HG03460 (cell line): ENCODE results near the gene ARHGEF6.
"Not testable (repeated sequence)": the region's sequence is repeated elsewhere in the genome, so short reads cannot be mapped to it uniquely, and the experiment has no call there.

Experiments used
- ATAC-seq: cut with Tn5 transposase; IDR thresholded peaks from one replicate; pipeline ENCODE4 v1.9.1; 2021; ENCODE audit not compliant: unreplicated experiment

The ARHGEF6 gene

DNA sequence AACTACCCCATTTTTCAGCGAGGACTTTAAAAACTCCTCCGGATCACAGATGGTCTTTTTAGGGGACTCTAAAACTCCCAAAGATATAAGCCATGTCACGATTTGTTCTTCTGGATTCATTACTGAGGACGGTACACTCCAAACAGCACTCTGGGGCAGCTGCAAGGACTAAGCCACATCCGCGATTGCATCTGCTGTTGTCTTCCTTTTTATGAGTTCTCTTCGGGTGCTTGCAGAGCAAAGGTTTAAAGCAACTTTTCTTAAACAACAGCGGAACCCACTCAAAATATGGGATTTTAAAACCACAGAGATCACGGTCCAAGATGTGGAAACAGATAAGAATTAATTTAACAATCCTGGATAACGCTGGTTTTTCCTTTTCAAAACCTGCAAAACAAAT, at the start of gene ARHGEF6:
Gene ARHGEF6 (minus strand): TSS at position 170 of the 400 bp plus-strand sequence. CDS start 50 bp downstream, at position 120.
- ATAC-seq, result peak; percentile 57

DNA sequence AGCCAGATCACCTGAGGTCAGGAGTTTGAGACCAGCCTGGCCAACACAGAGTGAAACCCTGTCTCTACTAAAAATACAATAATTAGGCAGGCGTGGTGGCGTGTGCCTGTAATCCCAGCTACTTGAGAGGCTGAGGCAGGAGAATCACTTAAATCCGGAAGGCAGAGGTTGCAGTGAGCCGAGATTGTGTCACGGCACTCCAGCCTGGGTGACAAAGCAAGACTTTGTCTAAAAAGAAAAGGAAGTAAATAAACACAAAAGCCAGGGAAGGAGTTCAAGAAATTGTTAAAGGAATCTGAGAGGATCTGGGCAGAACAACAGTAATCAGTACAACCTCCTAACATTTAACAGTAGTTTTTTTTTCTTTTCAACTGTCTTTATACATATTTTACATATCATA, 48.7 kb upstream of the ARHGEF6 start:
- ATAC-seq, result no peak

GRCh38 chrX:136828830-136829229, 48.1 kb upstream of the ARHGEF6 start:
- no peak for ATAC-seq

- ATAC-seq, result no peak
Measured at GRCh38 chrX:136827026-136827425, 46.3 kb upstream of the ARHGEF6 start.

DNA sequence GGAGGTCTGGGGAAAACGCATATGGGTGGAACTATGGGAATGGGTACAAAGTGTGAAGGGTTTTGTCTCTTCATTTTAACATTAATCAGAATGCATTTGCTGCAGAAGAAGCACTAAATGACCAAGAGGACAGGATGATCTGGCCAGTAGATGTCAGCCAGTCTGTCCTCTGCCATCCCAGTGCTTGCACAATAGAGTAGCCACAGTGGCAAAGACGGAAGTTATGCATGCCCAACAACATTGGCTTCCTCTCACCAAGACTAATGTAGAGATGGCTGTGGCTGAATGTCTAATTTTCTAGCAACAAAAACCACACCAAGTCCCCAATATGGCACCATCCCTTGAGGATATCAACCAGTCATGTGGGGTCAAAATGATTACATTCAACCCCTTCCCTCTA, 45.0 kb upstream of the ARHGEF6 start:
- no peak for ATAC-seq

GRCh38 chrX:136823175-136823574, 42.4 kb upstream of the ARHGEF6 start:
- ATAC-seq, result no peak

GRCh38 chrX:136822337-136823095, 41.8 kb upstream of the ARHGEF6 start:
- ATAC-seq, result no peak

DNA sequence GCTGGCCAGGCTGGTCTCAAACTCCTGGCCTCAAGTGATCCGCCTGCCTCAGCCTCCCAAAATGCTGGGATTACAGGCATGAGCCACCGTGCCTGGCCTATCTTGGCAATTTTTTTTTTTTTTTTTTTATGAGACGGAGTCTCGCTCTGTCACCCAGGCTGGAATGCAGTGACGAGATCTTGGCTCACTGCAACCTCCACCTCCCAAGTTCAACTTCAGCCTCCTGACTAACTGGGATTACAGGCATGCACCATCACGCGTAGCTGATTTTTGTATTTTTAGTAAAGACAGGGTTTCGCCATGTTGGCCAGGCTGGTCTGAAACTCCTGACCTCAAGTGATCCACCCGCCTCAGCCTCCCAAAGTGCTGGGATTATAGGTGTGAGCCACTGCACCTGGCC, 39.0 kb upstream of the ARHGEF6 start:
- ATAC-seq, result not testable (repeated sequence)

DNA sequence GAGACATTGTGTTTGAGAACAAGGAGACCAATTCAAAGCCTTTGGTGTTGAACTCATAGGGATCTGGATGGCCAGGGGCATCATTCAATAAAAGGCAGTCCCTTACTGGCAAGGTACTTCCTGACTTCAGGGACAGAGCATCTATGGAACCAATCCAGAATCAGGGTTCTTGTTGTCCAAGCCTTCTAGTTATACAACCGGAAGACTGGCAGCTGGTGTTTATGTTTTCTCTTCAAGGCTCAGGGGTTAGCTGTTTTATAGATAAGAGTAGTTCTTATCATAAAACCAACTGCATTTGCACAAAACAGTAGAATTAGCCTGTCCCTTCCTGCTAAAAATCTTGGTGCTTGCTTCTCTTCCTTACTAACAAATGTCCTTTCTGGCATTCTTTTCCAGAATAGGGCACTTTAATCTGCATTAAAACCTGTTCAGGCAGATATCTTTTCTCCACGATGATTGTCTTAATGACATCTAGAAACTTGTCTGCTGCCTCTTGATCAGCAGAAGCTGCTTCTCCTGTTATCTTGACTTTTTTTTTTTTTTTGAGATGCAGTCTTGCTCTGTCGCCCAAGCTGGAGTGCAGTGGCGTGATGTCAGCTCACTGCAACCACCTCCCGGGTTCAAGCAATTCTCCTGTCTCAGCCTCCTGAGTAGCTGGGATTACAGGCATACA, 38.4 kb upstream of the ARHGEF6 start:
- ATAC-seq, result no peak

DNA sequence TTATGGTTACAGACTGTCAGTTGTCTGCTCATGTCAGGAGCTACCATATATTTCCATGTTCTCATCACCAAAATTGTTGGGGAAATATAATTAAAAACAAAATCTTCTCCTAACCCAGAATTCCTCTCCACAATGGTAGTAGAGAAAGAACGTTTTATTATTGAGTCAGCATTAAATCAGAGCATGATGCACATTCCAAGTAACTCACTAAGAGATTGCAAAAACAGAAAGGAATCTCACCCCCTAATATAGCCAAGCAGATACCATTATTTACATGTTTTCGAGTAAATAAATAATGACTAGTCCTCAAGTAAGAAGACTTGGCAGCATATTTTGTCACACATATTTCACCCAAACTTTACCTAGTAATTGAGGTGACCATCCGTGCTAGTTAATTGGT, 36.2 kb upstream of the ARHGEF6 start:
- no peak for ATAC-seq

DNA sequence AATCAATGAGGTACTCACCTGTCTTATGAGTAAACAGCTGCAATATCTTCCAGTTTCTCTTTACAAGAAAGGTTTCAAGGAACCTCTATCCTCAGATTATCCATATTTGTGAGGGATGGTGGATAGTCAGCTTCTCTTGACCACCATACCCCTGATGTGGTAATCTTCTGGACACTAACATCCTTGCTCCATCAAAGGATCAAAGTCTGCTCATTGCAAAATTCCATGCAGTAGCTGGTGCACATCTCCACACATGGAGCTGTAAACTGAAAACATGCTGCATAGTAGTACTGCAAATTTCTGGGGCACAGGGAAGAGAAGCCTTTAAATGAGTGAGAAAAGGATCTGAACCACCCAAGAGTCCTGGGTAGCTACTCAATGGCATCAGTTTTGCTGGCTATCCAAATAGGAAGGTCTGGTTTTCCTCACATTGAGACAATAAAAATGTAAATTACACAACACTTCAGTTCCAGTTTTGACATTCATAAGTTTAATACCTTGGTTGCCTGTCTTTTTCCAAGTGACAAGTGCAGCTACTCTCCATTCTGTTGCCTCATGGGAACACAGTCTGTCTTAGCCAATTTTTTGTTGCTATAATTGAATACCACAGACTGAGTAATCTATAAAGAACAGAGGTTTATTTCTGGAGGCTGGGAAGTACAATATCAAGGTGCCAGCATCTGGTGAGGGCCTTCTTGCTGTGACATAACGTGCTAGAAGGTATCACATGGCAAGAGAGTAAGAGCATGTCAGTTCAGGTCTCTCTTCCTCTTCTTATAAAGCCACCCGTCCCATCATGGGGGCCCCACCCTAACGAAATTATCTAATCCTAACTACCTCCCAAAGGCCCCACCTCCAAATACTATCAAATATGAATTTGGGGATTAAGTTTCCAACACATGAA, 34.4 kb upstream of the ARHGEF6 start:
- no peak for ATAC-seq

- no peak for ATAC-seq
Measured at GRCh38 chrX:136812286-136812685, 31.6 kb upstream of the ARHGEF6 start.

- ATAC-seq, result no peak
Measured at GRCh38 chrX:136810493-136810892, 29.8 kb upstream of the ARHGEF6 start.

DNA sequence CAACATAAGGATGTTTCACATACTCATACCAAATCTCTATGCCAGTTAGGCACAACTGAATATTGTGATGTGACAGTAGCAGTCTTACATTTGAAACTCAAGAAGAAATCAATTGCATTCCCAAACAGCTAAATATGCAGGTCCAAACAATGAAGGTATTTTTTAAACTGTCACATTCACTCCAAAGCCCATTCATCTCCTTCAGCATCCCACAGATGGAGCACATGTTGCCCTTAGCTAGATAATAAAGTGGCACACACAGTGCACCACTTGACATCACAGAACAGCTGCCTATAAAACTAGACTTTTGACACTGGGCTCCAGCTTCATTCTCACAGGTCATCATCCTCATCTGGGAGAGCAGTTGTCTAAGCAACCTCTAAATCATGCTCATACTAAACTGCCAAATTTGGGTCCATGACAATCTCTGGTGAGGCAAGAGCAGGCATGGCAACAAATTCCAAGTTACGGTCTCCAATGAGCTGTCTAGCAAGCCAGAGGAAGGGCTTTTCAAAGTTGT, 26.2 kb upstream of the ARHGEF6 start:
- no peak for ATAC-seq

DNA sequence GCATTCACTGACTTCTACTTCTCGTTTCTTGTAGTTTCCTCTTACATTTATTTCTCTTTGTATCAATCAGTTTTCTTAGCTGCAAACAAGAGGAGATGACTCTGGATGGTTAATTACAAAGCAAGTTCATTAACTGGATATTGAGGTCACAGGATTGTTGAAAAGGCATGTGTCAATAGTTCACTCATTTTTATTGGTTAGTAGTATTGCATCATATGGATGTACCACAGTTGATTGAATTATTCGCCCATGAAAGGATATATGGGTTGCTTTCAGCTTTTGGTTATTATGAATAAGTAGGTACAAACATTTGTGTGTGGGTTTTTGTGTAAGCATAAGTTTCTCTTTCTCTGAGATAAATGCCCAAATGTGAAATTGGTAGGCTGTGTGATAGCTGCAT, 21.8 kb upstream of the ARHGEF6 start:
- no peak for ATAC-seq

GRCh38 chrX:136797787-136798186, 17.1 kb upstream of the ARHGEF6 start:
- no peak for ATAC-seq

- not testable (repeated sequence) for ATAC-seq
Measured at GRCh38 chrX:136795132-136795531, 14.4 kb upstream of the ARHGEF6 start.

- not testable (repeated sequence) for ATAC-seq
Measured at GRCh38 chrX:136794660-136795059, 13.9 kb upstream of the ARHGEF6 start.

GRCh38 chrX:136794080-136794479, 13.3 kb upstream of the ARHGEF6 start:
- no peak for ATAC-seq

DNA sequence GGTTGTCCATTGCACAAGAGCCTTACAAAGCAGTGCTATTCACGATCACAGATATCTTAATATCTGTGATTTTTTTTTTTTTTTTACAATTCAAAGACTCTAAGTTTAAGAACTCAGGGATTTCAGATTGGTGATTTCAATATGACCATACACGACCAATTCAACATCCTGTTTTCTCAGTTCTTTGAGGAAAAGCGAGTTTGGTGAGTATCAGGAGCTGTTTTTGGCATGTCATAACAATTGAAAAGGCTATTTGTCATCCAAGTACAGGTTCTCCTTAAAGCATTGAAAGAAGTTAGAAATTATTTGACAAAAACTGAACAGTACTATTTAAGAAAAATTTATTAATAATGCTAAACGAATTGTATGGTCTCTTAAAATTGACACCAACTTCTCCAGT, 9.1 kb upstream of the ARHGEF6 start:
- no peak for ATAC-seq

DNA sequence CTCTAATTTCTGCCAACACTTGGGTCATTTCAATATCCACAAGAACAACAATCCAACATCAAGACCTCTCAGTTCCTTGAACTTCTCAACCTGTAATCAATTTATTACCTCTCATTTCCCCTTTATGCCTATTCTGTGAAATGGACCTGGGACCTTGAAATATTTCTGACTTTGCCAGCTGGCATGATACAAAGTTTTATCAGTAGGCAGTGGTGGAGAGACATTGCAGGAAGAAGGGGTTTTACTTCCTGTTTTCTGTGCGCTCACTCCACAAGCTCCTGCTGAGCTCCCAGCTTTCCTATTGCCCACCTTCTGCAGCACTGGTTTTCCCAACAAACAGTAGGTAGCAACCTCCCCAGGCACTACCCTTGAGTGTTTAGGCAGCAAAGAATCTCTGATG, 3.5 kb upstream of the ARHGEF6 start:
- no peak for ATAC-seq
